NCI-H1048 (cell line): ENCODE results near the gene KLHL30.
"Not testable (repeated sequence)": the region's sequence is repeated elsewhere in the genome, so short reads cannot be mapped to it uniquely, and the experiment has no call there.

Experiments
- DNase-seq: peaks from one replicate; lab custom pipeline; 2025; lab: John Stamatoyannopoulos, UW

Gene KLHL30

DNA sequence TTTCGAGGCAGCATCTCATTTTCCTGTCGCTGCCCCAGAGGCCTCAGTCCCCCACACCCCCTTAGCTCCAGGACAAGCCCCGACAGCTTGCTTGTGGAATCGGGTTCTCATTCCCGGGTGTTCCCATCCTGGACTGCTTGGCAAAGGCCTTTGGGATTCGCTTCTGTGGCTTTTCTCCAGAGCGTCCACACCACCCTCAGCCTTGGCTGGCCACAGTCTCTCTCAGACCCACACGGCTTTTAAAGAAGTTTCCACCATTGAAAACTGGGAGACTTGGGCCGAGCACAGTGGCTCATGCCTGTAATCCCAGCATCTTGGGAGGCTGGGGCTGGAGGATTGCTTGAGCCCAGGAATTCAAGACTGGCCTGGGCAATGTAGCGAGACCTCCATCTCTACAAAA is 35.6 kb upstream of the KLHL30 start:
- no peak for DNase-seq

DNA sequence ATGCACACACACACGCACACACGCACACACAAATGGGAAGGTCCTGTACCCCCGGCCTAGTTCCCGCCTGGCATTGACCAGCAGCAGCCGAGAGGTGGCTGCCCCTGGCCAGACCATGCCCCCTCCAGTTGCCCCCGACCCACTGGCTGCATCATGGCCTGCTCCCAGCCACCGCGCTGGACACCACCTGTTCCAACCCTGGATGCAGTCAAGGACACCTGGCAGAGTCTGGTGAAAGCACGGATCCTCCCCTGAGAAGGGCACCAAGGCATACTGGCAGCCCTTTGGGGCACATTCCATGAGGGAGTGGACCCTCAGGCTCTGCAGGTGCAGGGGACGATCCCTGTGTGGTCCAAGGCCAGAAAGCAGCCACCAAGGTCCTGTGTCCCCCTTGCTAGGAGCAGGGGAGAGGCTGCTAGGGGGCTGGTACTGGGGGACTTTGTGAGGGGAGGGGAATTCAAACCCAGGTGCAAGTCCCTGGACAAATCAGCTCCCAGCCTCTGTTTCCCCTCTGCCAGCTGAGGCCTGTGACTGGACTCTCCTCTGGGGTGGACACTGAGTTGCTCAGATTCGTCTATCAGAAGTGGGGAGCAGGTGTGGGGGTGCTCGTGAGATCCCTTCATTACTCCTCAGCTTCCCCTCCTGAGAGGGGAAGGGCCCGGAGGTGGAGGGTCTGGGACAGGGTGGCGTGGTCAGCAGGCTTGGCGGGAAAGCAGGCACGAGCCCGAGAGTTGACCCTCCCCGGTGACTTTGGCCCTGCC is 34.8 kb upstream of the KLHL30 start:
- no peak for DNase-seq

DNA sequence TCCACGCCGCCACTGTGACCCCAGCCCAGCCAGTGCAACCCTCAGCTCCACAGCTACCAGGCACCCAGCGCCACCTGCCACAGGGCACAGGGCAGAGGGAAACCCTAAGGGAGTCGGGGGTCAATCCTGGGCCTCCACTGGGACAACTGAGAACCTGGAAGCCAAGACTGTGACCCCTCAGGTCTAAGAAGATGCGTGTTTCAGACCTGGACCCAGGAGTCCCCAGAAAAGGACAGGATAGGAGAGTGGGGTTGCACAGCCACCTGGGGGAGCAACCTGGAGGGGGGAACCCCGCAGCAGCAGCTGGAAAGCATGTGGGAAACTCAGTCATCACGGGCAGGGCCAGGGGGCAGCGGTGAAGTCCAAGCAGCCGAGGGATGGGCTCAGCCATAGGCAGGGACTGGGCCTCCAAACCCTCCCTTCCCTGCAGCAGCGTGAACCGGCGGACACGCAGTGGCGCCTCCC is 34.2 kb upstream of the KLHL30 start:
- DNase-seq = no peak

DNA sequence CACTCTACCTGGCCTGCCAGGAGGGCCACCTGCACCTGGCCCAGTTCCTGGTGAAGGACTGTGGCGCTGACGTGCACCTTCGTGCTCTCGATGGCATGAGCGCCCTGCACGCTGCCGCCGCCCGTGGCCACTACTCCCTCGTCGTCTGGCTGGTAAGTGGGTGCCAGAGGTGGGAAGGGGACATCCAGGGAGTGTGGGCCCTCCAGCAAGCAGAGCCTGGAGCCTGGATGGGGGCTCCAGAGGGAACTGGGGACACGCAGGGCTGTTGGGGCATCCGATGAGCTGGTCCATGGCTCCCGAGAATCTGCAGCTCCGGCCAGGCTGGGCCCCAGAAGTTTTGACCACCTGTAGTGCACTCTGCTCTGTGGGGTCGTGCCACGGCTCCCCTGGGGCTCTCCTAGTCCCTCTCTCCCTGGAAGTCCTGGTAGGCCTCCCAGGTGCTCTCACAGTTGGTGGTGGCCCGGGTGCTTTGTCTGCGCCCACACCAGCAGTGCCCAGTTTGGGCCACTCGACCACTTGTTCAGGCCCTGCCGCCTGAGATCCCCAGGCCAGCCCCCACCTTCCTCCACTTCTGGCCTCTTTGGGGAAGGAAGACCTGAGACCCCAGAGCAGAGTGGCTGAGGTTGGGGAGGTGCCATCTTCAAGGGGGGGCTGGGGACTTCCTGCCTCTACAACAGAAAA is 33.6 kb upstream of the KLHL30 start:
- DNase-seq = no peak

DNA sequence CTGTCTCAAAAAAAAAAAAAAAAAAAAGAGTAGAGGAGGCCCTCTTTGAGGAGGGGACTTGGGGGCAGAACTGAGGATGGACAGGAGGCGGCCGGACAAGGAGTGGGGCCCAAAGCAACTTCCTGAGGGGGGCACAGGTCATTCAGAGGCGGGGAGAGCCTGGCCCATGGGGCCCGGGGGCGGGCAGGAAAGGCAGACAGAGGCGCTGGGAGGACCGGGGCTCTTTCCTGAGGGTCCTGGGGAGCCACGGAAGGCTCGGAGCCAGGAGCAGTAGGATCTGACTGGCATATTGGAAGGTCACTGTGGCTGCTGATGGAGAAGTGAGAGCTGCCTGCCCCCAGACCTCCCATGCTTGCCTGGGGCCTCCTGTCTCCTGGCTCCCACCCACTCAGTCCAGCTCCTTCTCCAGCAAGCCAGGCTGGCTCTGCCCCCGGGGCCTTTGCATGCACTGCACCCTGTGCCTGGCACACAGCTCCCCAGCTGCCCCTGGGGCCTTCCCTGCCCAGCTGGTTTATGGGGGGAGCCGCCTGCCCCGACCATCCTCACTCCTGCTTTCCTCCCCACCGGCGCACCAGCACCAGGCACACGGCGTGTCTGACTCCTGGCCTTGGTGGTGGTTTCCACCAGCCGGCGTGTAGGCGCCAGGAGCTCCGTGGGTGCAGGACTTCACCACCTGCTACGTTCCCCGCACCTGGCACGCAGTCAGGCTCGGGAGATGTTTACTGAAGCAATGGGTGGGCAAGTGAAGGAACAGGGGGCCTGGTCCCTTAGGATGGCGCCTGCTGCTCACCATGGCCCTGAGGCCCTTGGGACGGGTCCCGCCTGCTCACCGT is 32.7 kb upstream of the KLHL30 start:
- no peak for DNase-seq

DNA sequence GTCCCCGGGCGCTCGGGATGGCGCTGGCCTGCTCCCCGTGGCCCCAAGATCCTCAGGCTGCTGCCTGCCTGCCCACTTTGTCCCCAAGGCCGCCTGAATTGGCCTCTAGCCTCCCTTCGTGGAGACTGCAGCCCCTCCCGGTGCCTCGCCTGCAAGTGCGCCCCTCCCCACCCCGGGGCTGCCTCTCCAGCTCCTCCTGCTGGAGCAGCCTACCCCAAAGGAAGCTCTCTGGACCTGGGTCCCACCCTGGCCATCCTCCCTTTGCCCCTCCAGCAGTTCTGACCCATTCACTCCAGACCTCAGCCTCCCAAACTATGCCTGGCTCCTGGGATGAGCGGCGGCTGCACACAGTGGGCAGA is 32.1 kb upstream of the KLHL30 start:
- DNase-seq = no peak

DNA sequence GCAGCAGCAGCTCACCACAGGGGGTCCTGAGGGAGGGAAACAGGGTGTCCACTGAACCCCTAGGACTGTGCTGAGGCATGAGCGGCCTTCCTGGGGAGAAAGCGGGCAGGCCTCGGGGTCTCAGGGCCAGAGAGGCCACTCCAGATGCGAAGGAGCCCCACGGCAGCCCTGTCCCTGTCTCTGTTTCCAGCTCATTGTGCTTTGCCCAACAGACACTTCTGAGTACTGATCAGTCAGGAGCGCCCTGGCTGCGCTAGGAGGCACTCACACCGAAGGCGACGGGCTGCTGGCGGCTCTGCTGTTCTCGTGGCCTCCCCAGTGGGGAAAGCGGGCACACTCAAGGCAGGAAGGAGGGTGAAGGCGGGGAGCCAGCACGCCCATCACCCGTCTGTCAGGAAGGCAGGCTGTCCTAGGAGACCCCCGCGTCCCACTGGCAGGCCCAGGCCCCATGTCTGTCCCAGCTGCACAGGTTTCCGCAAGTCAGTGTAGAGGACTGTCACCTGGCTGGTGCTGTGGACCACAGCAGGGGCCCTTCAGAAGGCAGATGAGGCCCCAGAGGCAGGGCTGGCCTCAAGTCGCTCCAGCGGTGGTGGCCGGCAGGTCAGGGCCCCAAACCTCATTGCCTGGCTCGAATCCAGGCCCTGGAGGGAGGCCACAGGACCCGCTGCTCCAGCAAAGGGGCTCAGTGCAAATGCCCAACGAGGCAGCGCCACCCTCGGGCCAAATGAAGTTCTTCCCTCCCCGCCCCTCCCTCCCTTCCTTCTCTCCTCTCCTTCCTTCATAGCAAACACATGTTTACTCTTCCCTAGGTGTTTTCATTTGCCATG is 31.6 kb upstream of the KLHL30 start:
- no peak for DNase-seq

DNA sequence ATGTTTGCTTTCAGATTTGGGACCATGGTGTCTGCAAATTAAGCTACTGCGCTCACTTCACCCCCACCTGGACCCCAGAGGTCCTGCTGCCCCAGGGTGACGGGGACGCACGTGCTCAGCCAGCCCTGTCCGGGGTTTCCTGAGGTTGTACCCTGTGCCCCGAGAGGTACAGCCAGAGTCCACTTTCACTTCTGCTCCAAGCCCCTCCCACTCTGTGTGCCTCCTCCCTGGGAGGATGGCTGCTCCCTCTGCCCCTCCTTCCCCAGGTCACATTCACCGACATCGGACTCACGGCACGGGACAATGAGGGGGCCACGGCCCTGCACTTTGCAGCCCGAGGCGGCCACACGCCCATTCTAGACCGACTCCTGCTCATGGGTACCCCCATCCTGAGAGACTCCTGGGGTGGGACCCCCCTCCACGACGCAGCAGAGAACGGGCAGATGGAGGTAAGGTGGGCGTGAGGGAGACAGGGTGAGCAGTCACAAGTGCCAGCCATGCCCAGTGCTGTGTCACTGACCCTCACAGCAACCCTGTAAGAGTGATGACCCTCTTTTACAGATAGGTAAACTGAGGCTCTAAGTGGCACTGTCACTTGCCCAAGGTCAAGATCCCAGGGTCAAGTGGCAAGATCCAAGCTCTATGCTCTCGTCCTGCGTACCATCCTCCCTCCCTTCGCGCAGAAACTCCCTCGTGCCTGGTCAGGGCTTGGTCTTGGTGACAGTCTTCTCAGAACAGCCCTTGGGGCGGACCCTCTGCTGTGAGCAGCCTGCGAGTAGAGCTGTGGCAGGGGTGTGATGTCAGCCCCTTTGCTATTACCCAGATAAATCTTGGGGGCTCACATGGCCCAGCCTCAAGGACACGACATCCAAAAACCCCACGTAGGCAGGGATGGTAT is 30.7 kb upstream of the KLHL30 start:
- no peak for DNase-seq

DNA sequence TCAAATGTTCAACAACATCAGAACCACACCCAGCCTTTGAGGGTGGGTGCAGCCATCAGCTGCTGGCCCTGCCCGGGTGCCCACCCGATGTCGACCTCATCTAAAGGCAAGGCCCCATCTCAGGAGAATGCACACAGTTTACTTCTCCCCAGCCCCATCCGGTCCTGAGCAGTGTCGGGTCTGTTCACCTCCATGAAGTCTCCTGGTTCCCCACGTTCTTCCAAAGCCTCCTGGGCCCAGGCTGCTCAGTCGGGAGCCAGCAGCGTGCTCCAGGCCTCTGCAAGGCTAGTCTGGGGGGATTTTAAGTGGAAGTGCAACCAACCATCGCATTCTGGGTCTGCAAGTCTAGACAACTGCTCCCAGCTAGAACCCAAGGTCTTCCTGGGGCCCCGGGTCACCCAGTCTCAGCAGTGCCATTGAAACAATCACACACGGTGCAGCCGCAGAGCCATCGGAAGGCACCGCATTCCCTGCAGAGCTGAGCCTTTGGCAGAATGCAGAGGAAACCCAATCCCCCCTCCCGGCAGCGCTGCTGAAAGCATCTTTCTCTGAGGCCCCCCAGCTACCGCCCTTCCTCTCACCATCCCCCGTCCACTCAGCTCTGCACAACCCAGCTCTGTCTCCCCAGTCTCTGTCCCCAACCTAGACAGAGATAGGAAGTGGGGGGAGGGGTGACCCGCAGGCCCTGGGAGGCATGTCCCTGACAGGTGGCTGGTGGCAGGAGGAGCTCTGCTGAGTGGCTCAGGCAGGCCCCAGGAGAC is 29.9 kb upstream of the KLHL30 start:
- DNase-seq = no peak

DNA sequence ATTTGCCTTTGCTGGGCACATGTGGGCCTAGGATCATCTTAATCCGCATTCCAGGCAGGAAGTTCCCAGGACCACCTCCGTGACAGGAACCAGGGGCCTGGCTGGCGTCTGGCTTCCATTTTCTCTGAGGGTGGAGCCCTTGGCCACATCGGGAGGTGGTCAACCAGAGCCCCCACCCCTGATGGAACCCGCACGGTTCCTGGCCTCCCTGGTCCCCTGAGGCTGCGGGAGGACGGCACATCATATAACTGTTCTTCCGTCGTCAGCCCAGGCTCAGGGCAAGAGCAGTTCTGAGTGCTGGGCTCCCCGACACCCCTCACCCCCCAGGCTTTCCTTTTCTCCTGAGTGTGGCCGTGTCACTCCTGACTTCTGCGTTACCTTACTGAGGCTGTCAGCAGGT is 24.9 kb upstream of the KLHL30 start:
- no peak for DNase-seq

DNA sequence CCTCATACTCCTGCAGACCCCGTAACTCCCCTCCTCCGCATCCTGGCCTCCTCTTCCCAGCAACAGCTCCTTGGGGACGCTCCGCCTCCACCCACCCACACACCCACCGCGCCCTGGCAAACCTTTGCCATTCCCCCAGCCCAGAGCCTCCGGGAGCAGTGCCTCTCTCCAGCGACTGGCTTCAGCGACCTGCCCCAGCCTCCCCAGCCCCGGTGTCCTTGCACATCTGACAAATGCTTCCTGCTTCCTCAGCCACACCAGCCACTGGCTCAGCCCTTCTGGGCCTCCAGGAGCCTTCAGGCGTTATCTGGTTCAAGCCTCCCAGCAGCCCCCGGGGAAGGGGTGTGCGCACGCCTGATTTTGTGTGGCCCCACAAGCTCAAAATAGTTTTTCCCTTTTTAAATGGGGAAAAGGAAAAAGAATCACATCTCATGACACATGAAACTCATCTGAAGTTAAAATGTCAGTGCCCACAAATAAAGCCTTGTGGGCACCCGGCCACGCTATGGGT is 24.1 kb upstream of the KLHL30 start:
- no peak for DNase-seq

DNA sequence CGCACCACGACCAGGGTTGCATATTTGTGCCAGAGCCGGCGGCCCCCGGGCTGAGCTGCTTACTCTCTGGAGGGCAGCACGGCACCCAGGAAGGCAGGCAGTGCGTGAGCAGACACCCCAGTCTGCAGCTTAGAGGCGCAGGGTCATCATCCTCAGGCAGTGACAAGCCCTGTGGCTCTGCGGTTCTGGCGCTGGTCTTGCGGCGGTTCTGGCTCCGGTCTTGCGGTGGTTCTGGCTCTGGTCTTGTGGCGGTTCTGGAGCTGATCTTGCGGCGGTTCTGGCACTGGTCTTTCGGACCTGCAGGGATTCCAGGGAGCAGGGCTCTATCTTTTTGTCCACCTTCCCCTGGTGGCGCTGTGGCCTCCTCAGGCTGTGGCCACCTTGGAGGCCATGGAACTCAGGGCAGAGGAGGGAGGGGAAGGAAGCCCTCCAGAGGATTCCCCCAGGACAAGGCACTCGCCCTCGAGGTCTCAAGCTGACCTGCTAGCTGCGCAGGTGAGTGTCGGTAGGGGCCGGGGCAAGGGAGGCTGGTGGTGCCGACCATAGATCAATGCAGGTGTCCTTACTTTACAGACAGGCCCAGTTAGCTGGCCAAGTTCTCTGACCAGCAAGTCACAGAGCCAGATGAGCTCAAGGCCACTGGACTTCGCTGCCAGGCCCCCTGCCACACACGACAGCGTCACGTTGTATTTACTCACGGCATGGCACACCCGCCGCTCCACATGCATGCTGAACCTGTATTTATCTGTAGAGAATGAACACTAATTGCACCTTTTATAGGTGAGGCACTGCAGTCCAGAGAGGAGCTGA is 23.4 kb upstream of the KLHL30 start:
- no peak for DNase-seq

DNA sequence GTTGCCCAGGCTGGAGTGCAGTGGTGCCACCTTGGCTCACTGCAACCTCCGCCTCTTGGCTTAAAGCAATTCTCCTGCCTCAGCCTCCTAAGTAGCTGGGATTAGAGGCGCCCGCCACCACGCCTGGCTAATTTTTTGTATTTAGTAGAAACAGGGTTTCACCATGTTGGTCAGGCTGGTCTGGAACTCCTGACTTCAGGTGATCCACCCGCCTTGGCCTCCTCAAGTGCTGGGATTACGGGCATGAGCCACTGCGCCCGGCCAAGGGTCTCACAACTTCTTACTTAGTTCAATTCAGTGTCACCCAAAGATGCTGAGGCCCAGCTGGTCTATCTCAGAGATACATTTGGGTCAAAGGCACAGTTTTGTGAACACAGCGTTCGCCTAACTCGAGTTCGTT is 22.8 kb upstream of the KLHL30 start:
- DNase-seq = not testable (repeated sequence)

DNA sequence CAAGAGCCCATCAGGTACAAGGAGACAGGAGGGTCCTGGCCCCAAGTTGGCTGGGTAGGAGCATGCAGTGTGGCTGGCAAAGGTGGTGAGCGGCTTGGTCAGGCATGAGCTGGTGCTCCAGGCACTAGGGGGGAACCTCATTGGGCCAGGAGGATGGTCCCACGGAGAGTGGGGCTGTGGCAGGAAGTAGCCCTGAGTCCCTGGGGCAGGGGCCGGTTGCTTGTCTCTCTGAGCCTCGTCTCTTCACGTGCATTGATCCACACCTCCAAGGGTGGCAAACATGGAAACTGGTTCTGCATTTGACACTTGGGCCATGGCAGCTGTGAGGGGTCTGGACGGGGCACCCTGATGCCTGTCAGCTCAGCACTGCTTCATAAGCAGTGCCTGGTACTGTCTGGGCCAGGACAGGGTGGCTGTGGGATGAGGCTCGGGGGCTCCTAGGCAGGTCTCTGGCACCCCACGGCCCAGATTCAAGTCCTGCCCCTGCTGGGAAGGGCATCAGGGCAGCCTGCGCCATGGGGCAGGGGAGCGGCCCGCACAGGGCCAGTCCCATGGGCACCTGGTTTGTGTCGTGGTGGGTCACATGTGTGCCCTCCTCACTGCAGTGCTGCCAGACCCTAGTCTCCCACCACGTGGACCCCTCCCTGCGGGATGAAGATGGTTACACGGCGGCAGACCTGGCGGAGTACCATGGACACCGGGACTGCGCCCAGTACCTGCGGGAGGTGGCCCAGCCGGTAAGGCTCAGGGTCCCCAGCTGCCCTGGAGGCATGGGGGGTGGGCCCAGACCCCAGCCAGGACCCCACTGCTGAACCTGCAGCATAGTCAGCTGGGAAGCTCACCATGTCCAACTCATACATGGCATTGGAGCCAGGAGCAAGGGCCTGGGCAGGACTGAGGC is 21.9 kb upstream of the KLHL30 start:
- DNase-seq = no peak

DNA sequence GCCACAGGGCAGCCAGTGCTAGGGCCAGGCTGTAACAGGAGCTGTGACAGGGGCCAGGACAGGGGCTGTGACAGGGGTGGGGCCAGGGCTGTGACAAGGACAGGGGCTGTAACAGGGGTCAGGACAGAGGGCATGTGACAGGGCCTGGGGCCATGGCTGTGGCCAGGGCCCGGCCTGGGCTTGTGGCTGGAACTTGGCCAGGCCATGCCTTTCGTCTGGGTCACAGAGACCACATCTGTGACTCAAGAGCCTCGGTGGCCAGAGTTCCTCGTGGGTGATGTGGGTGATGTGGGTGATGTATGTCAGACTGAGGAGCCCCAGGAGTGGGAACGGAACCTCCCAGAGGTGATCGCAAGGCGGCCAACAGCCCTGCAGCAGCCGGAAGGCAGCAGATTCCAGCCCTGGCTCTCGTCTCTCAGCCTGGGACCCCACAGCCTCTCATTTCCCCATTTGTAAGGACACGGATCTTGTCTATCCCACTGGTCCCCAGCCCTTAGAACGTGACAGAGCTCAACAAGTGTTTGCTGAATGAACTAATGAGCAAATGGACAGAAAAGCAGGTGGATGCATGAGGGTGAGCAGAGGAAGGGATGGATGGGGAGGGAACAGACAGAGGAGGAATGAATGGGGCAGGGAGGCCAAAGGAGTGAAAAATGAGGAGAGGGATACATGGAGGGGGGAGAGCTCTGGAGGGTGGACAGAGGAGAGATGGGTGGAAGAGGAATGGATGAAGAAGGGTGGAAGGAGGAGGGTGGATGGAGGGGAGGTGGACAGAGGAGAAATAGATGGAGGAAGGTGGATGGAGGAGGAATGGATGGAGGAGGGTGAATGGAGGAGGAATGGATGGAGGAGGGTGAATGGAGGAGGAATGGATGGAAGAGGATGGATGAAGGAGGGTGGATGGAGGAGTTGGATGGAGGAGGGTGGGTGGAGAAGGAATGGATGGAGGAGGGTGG is 21.0 kb upstream of the KLHL30 start:
- DNase-seq = no peak

DNA sequence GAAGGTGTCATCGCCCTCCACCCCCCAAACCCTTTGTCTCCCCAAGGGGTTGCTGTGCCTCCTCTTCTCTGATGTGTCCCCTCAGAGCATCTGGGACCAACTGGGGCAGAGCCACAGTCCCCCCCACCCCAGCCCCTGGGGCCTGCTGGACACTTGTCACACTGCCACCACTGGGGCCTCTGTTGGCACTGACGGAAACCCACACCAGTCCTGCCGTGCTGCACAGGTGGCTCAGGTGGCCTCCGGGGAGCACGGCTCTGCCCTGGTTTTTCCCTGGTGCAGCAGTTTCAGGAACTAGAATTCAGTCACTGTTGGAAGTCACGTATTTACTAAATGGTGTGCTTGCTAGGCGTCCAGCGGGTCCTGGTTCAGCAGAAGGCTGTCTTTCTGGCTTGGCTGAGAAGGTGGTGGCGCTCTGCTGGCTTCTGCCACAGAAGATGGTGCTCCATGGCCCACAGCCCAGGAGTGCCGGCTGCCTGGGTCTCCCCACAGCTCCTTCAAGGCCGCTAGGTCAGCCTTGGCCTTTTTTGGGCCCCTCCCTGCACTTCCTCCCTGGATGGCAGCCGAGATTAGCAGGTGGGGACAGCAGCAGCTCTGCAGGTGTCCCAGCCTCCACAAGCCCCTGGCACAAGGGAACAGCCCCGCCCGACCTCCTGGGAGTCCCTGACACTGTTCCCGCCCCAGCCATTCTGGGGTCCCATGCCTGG is 18.6 kb upstream of the KLHL30 start:
- DNase-seq = no peak
